ENCODE measurements around the gene ZNF70.

DNA sequence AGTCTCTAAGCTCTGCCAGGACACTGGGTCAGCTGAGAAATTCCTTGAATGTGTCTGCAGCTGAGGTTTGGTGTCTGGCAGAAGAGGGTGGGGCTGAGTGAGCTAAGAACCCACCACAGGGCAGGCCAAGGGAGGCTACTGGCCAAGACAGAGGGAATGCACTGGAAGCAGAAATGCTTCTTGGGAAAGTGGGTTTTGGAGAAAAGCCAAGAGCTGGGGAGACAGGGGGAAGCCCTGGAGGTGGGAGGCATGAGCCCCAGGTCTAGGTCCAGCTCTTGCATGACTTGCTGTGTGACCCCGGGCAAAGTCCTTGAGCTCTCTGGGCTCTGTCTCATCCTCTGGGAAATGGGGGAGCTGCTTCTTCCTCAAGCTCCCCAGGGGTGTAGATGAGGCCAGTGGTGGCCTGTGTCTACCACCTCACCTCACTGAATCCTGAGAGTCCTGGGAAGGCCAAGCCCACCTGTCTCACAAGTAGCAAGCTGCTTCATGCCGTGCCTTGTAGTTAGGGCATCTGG lies 24.1 kb upstream of the ZNF70 start:
- TF ChIP-seq CTCF (IDR thresholded peaks at IDR 0.05) (no peak), POLR2AphosphoS5 (IDR thresholded peaks at IDR 0.05; ENCODE audit: low read depth, low read length) (no peak), SIN3A (IDR thresholded peaks at IDR 0.05; ENCODE audit: borderline replicate concordance, insufficient read depth, low read depth, low read length) (no peak), TCF7L2 (IDR thresholded peaks at IDR 0.05; ENCODE audit: low read depth, low read length) (no peak)
- TF ChIP-seq, protein P1, sequence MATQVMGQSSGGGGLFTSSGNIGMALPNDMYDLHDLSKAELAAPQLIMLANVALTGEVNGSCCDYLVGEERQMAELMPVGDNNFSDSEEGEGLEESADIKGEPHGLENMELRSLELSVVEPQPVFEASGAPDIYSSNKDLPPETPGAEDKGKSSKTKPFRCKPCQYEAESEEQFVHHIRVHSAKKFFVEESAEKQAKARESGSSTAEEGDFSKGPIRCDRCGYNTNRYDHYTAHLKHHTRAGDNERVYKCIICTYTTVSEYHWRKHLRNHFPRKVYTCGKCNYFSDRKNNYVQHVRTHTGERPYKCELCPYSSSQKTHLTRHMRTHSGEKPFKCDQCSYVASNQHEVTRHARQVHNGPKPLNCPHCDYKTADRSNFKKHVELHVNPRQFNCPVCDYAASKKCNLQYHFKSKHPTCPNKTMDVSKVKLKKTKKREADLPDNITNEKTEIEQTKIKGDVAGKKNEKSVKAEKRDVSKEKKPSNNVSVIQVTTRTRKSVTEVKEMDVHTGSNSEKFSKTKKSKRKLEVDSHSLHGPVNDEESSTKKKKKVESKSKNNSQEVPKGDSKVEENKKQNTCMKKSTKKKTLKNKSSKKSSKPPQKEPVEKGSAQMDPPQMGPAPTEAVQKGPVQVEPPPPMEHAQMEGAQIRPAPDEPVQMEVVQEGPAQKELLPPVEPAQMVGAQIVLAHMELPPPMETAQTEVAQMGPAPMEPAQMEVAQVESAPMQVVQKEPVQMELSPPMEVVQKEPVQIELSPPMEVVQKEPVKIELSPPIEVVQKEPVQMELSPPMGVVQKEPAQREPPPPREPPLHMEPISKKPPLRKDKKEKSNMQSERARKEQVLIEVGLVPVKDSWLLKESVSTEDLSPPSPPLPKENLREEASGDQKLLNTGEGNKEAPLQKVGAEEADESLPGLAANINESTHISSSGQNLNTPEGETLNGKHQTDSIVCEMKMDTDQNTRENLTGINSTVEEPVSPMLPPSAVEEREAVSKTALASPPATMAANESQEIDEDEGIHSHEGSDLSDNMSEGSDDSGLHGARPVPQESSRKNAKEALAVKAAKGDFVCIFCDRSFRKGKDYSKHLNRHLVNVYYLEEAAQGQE (IDR thresholded peaks at IDR 0.05; ENCODE audit: insufficient read depth in 1 of 2, low read depth in 2 of 2, low read length in 1 of 2) = no peak
